Erythroblast (primary cell): ENCODE data around the gene DIP2C.

Experiments
- DNase-seq, 2 experiments: peaks; one replicate each; lab custom pipeline; 2025; lab: John Stamatoyannopoulos, UW
- GATA1 ChIP-seq: IDR thresholded peaks from 2 replicates; pipeline ENCODE4 v1.6.1; 2011; ENCODE audit warnings: low read depth, mild to moderate bottlenecking, control low read depth, low read length, moderate library complexity
- POLR2A ChIP-seq: IDR thresholded peaks from 2 replicates; pipeline ENCODE4 v1.6.1; 2011; ENCODE audit warnings: mild to moderate bottlenecking, low read length

The DIP2C gene

DNA sequence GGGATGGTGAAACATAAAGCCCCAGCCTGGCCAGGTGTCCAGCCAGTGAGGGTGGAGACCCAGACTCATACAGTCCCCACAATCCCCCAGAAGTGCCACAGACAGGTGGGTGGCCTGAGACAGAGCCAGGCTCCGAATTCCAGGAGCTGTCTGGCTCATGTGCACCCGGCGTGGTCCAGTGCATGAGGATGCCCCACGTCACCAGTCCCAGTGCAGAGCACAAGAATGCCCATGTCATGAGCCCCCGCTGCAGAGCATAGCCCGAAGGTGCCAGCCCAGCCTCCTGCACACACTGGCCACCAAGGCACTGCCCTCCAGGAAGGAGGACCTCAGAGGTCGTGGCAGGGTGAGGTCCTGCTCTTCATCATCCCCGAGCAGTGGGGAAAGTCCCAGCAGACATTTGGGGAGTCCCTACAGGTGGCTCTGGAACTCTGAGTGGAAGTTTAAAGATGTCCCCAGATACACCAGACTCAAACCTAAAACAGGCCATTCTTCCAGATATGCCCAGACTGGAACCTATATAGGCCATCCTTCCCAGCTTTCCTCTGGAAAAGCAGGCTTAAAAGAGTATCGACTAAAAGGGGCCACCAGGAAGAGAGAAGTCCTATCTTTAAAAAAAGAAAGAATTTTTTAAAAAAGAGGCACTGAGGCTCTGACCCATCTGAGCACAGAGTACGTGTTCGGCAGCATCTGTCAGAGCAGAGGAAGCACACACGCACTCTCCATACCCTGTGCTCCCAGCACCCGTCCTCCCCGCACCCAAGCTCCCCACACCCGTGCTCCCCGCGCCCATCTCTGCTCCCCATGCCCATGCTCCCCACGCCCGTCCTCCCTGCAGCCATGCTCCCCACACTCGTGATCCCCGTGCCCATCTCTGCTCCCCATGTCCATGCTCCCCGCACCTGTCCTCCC lies 11.5 kb downstream of the DIP2C start:
- DNase-seq, result no peak
- TF ChIP-seq GATA1 (no peak), POLR2A (no peak)

DNA sequence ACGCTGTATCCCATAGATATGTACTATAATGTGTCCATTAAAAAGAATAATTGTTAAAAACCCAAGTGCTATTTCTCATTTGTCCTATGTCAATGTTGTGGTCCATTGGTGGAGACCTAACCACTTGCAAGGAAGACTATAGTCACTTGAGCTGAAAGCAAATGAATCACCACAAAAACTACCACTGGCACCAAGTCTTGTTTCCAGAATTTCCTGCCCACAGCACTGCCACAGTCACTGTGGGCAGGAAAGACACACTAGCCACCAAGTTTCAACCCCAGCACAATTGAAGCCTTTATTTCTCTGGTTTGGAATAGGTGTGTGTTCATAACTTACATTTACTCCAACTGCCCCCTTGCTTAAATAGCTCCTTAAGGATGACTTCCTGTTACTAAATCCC lies 12.4 kb downstream of the DIP2C start:
- TF ChIP-seq GATA1 (no peak), POLR2A (no peak)
- DNase-seq, result no peak

DNA sequence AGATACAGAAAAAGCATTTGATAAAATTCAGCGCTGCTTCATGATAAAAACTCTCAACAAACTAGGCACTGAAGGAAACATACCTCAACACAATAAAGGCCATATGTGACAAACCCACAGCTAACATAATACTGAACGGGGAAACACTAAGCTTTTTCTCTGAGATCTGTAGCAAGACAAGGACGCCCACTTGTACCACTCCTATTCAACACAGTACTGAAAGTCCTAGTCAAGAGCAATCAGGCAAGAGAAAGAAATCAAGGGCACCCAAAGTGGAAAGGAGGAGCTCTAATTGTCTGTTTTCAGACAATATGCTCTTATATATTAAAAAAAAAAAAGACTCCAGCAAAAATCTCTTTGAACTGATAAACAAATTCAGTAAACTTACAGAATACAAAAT lies 13.3 kb downstream of the DIP2C start:
- TF ChIP-seq GATA1 (no peak), POLR2A (no peak)
- DNase-seq, result no peak

DNA sequence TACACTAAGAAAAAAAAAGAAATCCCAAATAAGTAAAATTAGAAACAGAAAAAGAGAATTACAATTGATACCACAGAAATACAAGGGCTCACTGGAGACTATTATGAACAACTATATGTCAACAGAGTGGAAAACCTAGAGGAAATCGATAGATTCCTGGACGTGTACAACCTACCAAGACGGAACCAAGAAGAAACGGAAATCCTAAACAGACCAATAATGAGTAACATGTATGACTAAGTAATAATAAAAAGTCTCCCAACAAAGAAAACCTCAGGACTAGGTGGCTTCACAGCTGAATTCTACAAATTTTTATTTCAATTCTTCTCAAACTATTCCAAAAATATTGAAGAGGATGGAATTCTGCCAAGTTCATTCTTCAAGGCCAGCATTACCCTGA lies 13.9 kb downstream of the DIP2C start:
- DNase-seq, result no peak
- no peak for TF ChIP-seq GATA1

DNA sequence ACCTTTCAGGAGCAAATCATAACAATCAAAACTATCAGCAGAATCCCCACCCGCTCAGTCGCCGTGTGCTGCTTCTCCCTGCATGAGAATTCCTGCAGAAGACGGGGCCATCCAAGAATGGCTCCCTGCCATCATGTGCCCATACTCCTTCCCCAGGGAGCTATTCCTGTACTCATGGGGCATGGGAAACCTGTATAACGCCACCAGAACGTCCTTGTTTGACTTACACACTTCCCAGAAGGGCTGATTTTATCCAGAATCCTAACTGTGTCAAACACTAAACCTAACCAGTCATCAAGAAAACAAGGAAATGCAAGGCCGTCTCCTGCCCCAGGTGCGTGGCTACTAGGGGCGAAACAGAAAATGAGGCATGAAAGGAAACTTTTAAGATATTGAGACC lies 16.0 kb downstream of the DIP2C start:
- no peak for TF ChIP-seq POLR2A
- no peak for TF ChIP-seq GATA1
- DNase-seq, result no peak

DNA sequence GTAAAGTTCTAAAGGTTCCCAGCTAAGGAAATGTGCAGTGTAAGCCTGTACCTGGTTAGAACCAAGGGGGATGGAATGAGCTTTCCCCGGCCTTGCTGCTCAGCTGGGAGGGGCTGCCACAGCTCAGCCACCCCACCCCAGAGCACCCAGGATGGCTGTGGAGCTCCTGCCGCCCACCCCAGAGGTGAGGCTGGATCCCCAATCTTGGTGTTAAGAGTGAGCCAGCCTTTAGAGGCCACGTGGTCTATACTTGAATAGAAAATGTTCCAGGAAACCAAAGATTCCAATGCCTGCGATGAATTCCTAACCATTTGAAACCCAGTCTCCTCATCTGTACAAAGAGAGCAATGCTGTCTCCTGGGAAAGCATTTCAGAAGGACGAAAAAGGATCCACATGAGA lies 16.5 kb downstream of the DIP2C start:
- TF ChIP-seq POLR2A (no peak), GATA1 (no peak)
- no peak for DNase-seq

- TF ChIP-seq POLR2A, result no peak
- no peak for TF ChIP-seq GATA1
- DNase-seq, result no peak
Measured at GRCh38 chr10:672203-672602, 17.3 kb downstream of the DIP2C start.

GRCh38 chr10:670990-671389 lies 18.5 kb downstream of the DIP2C start:
- no peak for DNase-seq
- TF ChIP-seq GATA1, result no peak
- no peak for TF ChIP-seq POLR2A

- TF ChIP-seq POLR2A, result no peak
- no peak for TF ChIP-seq GATA1
- DNase-seq, result no peak
Measured at GRCh38 chr10:670038-670437, 19.4 kb downstream of the DIP2C start.

- DNase-seq, result no peak
- TF ChIP-seq GATA1 (no peak), POLR2A (no peak)
Measured at GRCh38 chr10:668786-669485, 20.5 kb downstream of the DIP2C start.

DNA sequence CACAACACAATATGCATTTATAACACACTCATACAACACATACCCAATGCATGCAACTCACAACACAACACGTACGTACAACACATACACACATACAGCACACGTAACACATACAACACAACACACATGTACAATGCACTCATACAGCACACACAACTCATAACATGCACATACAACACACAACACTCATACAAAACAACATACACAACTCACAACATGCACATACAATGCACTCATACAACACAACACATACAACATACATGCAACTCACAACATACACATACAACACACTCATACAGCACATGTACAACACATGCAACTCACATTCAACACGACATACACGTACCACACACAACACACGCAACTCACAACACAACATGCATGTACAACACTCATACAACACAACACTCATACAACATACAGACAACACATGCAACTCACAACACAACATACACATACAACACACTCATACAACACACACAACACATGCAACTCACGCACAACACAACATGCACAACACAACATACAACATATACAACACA lies 21.8 kb downstream of the DIP2C start:
- DNase-seq, result no peak
- no peak for TF ChIP-seq GATA1
- TF ChIP-seq POLR2A, result no peak

- no peak for DNase-seq
- TF ChIP-seq GATA1 (no peak), POLR2A (no peak)
Measured at GRCh38 chr10:667096-667495, 22.4 kb downstream of the DIP2C start.

GRCh38 chr10:666237-667012 lies 23.0 kb downstream of the DIP2C start:
- DNase-seq, result no peak
- TF ChIP-seq POLR2A (no peak), GATA1 (no peak)

DNA sequence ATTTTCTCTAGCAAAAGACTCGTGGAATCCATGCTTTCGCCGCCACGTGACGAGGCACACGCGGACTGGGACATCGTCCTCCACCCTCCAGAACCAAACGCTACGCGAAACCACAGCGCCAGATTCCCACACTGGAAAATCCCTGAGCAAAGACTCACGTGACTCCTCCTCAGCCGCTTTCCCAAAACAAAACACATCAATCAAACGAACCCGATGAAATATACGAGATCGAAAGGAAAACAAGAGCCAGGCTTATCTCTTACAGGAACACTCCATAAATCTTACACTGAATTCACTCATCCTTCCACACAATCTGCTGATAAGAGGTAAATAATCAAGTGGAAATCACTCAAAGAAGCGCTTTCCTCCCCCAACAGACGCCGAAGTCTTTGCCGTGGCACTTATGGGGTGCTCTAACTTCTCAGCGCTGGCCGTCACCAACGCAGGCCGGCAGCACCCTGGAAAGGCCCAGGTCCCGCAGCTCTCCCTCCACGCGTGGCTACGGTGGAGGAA lies 23.8 kb downstream of the DIP2C start:
- no peak for TF ChIP-seq GATA1
- no peak for TF ChIP-seq POLR2A
- no peak for DNase-seq
